ENCODE results near the gene SLC22A13. TPM values are rescaled to one million over a fixed set of nuclear protein-coding genes. Genes with fewer than 3 reads are reported as not detected.
"Not testable (repeated sequence)": the region's sequence is repeated elsewhere in the genome, so short reads cannot be mapped to it uniquely, and the experiment has no call there.

The SLC22A13 gene
- polyA plus RNA-seq, 4 donors, result 0.15 to 0.18 TPM; not detected in 2

DNA sequence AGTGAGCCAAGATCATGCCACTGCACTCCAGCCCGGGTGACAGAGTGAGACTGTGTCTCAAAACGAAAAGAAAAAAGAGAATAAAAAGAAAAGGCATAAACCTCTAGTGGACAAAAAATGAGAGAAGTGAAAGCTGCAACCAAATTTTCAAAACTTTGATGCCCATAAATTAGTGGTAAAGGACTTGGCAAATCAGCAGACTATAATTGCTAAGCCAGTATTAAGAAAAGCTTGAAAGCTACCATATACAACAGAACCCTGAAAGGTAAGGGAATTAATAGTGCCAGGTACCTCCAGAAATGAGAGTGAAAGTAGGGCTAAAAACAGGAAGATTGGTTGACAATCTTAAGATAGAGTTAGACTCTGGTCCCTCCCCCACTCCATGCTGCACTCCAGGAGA is 32.9 kb upstream of the SLC22A13 start:
- Histone ChIP-seq H3K27me3 (ENCODE audit: control insufficient read depth in 3 of 3, insufficient read depth in 3 of 3, low read length in 3 of 3) (no peaks in the 10 kb centered on the region), H3K4me3 (ENCODE audit: low read depth in 1 of 3, low read length in 3 of 3) (no peak overlapping the region), H3K4me1 (ENCODE audit: control insufficient read depth in 3 of 3, insufficient read depth in 2 of 3, low read depth in 1 of 3, low read length in 2 of 3) (no peaks in the 10 kb centered on the region), H3K36me3 (ENCODE audit: control insufficient read depth in 3 of 3, insufficient read depth in 2 of 3, low read depth in 1 of 3, low read length in 3 of 3) (peaks cover 2 to 13% (median 10%) of the 10 kb centered on the region in 3 donors), H3K9me3 (ENCODE audit: control insufficient read depth in 2 of 2, insufficient read depth in 1 of 2, low read depth in 1 of 2, low read length in 1 of 2) (peaks cover 0 to 2% of the 10 kb centered on the region in 2 donors), H3K27ac (ENCODE audit: low read depth in 1 of 3, low read length in 2 of 3) (no peak overlapping the region)
- WGBS, 3 donors, result 86 to 97% (median 89%) methylated on average over 2 of the region's 2 CpGs
- DNase-seq (no peak), FAIRE-seq (no peak)

- no peaks in the 10 kb centered on the region for H3K27me3 ChIP-seq (ENCODE audit: control insufficient read depth in 3 of 3, insufficient read depth in 3 of 3, low read length in 3 of 3)
- peaks cover 0 to 6% of the 10 kb centered on the region in 2 donors for H3K9me3 ChIP-seq (ENCODE audit: control insufficient read depth in 2 of 2, insufficient read depth in 1 of 2, low read depth in 1 of 2, low read length in 1 of 2)
- DNase-seq (no peak), FAIRE-seq (no peak)
- H3K4me3 ChIP-seq (ENCODE audit: low read depth in 1 of 3, low read length in 3 of 3), result no peak overlapping the region
- H3K4me1 ChIP-seq (ENCODE audit: control insufficient read depth in 3 of 3, insufficient read depth in 2 of 3, low read depth in 1 of 3, low read length in 2 of 3), result no peaks in the 10 kb centered on the region
- peaks cover 2 to 17% (median 14%) of the 10 kb centered on the region in 3 donors for H3K36me3 ChIP-seq (ENCODE audit: control insufficient read depth in 3 of 3, insufficient read depth in 2 of 3, low read depth in 1 of 3, low read length in 3 of 3)
- no peak overlapping the region for H3K27ac ChIP-seq (ENCODE audit: low read depth in 1 of 3, low read length in 2 of 3)
Observed at GRCh38 chr3:38235466-38235865, 30.1 kb upstream of the SLC22A13 start.

- DNase-seq (no peak), FAIRE-seq (no peak)
- Histone ChIP-seq H3K27ac (ENCODE audit: low read depth in 1 of 3, low read length in 2 of 3) (no peak overlapping the region), H3K4me1 (ENCODE audit: control insufficient read depth in 3 of 3, insufficient read depth in 2 of 3, low read depth in 1 of 3, low read length in 2 of 3) (no peaks in the 10 kb centered on the region), H3K36me3 (ENCODE audit: control insufficient read depth in 3 of 3, insufficient read depth in 2 of 3, low read depth in 1 of 3, low read length in 3 of 3) (peaks cover 2 to 15% (median 7%) of the 10 kb centered on the region in 3 donors), H3K27me3 (ENCODE audit: control insufficient read depth in 3 of 3, insufficient read depth in 3 of 3, low read length in 3 of 3) (no peaks in the 10 kb centered on the region), H3K9me3 (ENCODE audit: control insufficient read depth in 2 of 2, insufficient read depth in 1 of 2, low read depth in 1 of 2, low read length in 1 of 2) (peaks cover 0 to 6% of the 10 kb centered on the region in 2 donors), H3K4me3 (ENCODE audit: low read depth in 1 of 3, low read length in 3 of 3) (no peak overlapping the region)
- WGBS, 3 donors, result 98 to 100% (median 100%) methylated on average over 2 of the region's 2 CpGs
Observed at GRCh38 chr3:38238416-38239008, 27.1 kb upstream of the SLC22A13 start.

- FAIRE-seq; H3K4me3 ChIP-seq (ENCODE audit: low read depth in 1 of 3, low read length in 3 of 3); H3K4me1 ChIP-seq (ENCODE audit: control insufficient read depth in 3 of 3, insufficient read depth in 2 of 3, low read depth in 1 of 3, low read length in 2 of 3); H3K27me3 ChIP-seq (ENCODE audit: control insufficient read depth in 3 of 3, insufficient read depth in 3 of 3, low read length in 3 of 3); DNase-seq; H3K27ac ChIP-seq (ENCODE audit: low read depth in 1 of 3, low read length in 2 of 3); H3K9me3 ChIP-seq (ENCODE audit: control insufficient read depth in 2 of 2, insufficient read depth in 1 of 2, low read depth in 1 of 2, low read length in 1 of 2): not testable (repeated sequence)
- H3K36me3 ChIP-seq (ENCODE audit: control insufficient read depth in 3 of 3, insufficient read depth in 2 of 3, low read depth in 1 of 3, low read length in 3 of 3), result peaks cover 2 to 11% (median 9%) of the 10 kb centered on the region in 3 donors
- 96 to 98% (median 97%) methylated on average over 4 of the region's 4 CpGs for WGBS, 3 donors
Observed at GRCh38 chr3:38242812-38243211, 22.8 kb upstream of the SLC22A13 start.

DNA sequence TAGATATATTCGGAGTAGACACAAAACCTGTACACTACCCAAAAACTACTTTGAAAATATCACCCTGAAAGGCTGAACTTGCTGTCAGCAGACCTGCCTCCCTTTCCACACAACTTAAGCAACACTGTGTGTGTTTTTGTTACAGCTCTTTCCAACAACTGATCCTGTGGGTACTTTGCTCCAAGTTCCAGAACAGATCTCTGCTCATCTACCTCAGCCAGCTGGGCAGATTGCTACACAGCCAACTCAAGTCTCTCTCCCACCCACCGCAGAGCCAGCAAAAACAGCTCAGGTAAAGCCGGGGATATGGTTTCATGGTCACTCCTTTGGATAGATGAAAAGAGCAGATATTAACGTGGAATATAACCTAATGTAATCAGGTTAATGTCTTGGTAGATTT is 19.7 kb upstream of the SLC22A13 start:
- Histone ChIP-seq H3K4me3 (ENCODE audit: low read depth in 1 of 3, low read length in 3 of 3) (no peak overlapping the region), H3K27ac (ENCODE audit: low read depth in 1 of 3, low read length in 2 of 3) (no peak overlapping the region), H3K27me3 (ENCODE audit: control insufficient read depth in 3 of 3, insufficient read depth in 3 of 3, low read length in 3 of 3) (no peaks in the 10 kb centered on the region), H3K9me3 (ENCODE audit: control insufficient read depth in 2 of 2, insufficient read depth in 1 of 2, low read depth in 1 of 2, low read length in 1 of 2) (no peaks in the 10 kb centered on the region), H3K4me1 (ENCODE audit: control insufficient read depth in 3 of 3, insufficient read depth in 2 of 3, low read depth in 1 of 3, low read length in 2 of 3) (no peaks in the 10 kb centered on the region), H3K36me3 (ENCODE audit: control insufficient read depth in 3 of 3, insufficient read depth in 2 of 3, low read depth in 1 of 3, low read length in 3 of 3) (peaks cover 2 to 8% (median 7%) of the 10 kb centered on the region in 3 donors)
- DNase-seq, result no peak
- no peak for FAIRE-seq
- 92 to 96% (median 93%) methylated on average over 4 of the region's 4 CpGs for WGBS, 3 donors

DNA sequence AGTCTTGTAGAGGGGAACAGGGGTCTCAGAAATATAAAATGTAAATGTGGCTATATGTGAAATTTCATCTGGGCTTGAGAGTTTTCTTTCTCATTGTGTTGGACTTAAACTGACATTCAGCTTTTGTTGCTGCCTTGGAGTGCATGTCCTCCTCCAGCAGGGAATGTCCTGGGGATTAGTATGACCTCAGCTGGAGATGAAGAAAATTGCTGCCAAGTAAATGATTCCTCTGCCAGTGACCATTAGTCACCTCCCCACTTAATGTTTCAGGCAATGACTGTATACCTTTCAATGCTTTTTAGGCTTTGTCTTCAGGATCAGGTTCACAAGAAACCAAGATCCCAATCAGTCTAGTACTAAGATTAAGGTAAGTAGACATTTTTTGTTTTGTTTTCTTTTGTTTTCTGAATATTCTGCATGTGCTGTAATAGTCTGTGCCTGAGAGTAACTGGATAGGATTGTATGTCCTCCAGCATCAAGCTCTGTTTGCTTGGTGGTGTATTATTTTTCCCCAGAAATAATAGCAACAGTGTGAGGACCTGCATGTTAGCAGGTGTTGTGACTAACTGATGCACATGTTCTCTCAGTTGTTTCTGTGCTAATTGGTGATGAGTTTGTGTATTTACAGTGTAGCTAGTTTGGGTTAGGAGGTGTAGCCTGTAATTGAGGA is 18.1 kb upstream of the SLC22A13 start:
- Histone ChIP-seq H3K36me3 (ENCODE audit: control insufficient read depth in 3 of 3, insufficient read depth in 2 of 3, low read depth in 1 of 3, low read length in 3 of 3) (peaks cover 4 to 14% (median 14%) of the 10 kb centered on the region in 3 donors), H3K4me3 (ENCODE audit: low read depth in 1 of 3, low read length in 3 of 3) (no peak overlapping the region), H3K4me1 (ENCODE audit: control insufficient read depth in 3 of 3, insufficient read depth in 2 of 3, low read depth in 1 of 3, low read length in 2 of 3) (no peaks in the 10 kb centered on the region), H3K27me3 (ENCODE audit: control insufficient read depth in 3 of 3, insufficient read depth in 3 of 3, low read length in 3 of 3) (no peaks in the 10 kb centered on the region), H3K9me3 (ENCODE audit: control insufficient read depth in 2 of 2, insufficient read depth in 1 of 2, low read depth in 1 of 2, low read length in 1 of 2) (no peaks in the 10 kb centered on the region), H3K27ac (ENCODE audit: low read depth in 1 of 3, low read length in 2 of 3) (no peak overlapping the region)
- DNase-seq (peak in 1 of 2 donors; percentile 14), FAIRE-seq (no peak)

DNA sequence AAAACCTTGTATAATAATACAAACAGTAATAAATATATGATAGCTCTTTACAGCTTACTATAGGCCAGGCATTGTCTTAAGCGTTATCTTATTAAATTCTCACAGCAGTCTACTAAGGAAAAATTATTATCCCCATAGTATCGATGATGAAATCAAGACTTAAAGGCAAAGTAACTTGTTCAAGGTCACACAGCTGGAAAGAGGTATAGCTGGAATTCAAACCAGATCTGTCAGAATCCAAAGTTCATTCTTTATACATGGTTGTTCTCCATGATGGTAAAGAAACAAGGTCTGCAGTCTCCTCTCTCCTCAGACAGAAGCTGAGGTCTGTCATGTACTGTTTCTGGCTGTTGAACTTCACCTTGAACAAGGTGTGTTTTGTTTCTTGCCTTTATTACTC is 15.4 kb upstream of the SLC22A13 start:
- H3K27me3 ChIP-seq (ENCODE audit: control insufficient read depth in 3 of 3, insufficient read depth in 3 of 3, low read length in 3 of 3), result no peaks in the 10 kb centered on the region
- FAIRE-seq, result no peak
- no peaks in the 10 kb centered on the region for H3K4me1 ChIP-seq (ENCODE audit: control insufficient read depth in 3 of 3, insufficient read depth in 2 of 3, low read depth in 1 of 3, low read length in 2 of 3)
- H3K27ac ChIP-seq (ENCODE audit: low read depth in 1 of 3, low read length in 2 of 3), result no peak overlapping the region
- no peak overlapping the region for H3K4me3 ChIP-seq (ENCODE audit: low read depth in 1 of 3, low read length in 3 of 3)
- H3K36me3 ChIP-seq (ENCODE audit: control insufficient read depth in 3 of 3, insufficient read depth in 2 of 3, low read depth in 1 of 3, low read length in 3 of 3), result peaks cover 8 to 26% (median 22%) of the 10 kb centered on the region in 3 donors
- DNase-seq, result peak; percentile 22 to 29
- WGBS, 3 donors, result 49 to 83% (median 66%) methylated on average over 2 of the region's 2 CpGs
- H3K9me3 ChIP-seq (ENCODE audit: control insufficient read depth in 2 of 2, insufficient read depth in 1 of 2, low read depth in 1 of 2, low read length in 1 of 2), result no peaks in the 10 kb centered on the region

DNA sequence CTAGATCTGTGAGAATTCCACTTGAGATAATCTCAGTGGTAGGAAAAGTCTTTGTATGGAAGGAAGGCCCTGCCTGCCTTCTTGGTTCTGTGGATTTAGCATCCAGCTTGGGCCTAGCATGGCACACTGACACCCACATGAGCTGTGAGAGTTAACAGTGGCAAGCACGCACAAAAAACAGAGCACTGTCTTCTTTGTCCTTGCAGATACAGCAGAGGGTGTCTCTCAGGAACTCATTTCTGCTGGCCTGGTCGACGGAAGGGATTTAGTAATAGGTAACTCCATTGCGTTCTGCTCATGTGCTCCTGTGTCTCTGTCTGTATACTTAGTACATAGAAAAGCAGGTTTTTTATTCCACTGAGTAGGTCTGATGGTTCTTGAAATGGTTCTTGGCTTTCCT is 14.4 kb upstream of the SLC22A13 start:
- no peak for FAIRE-seq
- Histone ChIP-seq H3K27me3 (ENCODE audit: control insufficient read depth in 3 of 3, insufficient read depth in 3 of 3, low read length in 3 of 3) (no peaks in the 10 kb centered on the region), H3K4me1 (ENCODE audit: control insufficient read depth in 3 of 3, insufficient read depth in 2 of 3, low read depth in 1 of 3, low read length in 2 of 3) (no peaks in the 10 kb centered on the region), H3K4me3 (ENCODE audit: low read depth in 1 of 3, low read length in 3 of 3) (no peak overlapping the region), H3K36me3 (ENCODE audit: control insufficient read depth in 3 of 3, insufficient read depth in 2 of 3, low read depth in 1 of 3, low read length in 3 of 3) (peaks cover 8 to 22% (median 22%) of the 10 kb centered on the region in 3 donors), H3K9me3 (ENCODE audit: control insufficient read depth in 2 of 2, insufficient read depth in 1 of 2, low read depth in 1 of 2, low read length in 1 of 2) (no peaks in the 10 kb centered on the region), H3K27ac (ENCODE audit: low read depth in 1 of 3, low read length in 2 of 3) (no peak overlapping the region)
- no peak for DNase-seq
- 94 to 99% (median 97%) methylated on average over 4 of the region's 4 CpGs for WGBS, 3 donors
